IMR-90 (cell line): ENCODE data around the gene CDH1. TPM values are rescaled to one million over a fixed set of nuclear protein-coding genes. Genes with fewer than 3 reads are reported as not detected.
"Not testable (repeated sequence)": the region's sequence is repeated elsewhere in the genome, so short reads cannot be mapped to it uniquely, and the experiment has no call there.

Source experiments
- ATAC-seq: fragments of 200-7000 bp; cut with Tn5 transposase; 2 replicates; pipeline ENCODE4 v1.9.1; 2020; ENCODE audit warnings: low read depth, mild to moderate bottlenecking, moderate library complexity
- BruUV-seq: library from RNA; stranded (reverse); fragments of 400-500 nt; replicated peaks from 2 replicates; lab custom pipeline; 2021; lab: Mats Ljungman, UMichigan
- CTCF ChIA-PET: fragments of 300-600 bp; formaldehyde crosslinking; extraction: SDS; loops from one replicate; lab custom pipeline; 2021; ENCODE audit warnings: antibody characterized with exemption; lab: Yijun Ruan, JAX
- POLR2A ChIA-PET: fragments of 300-600 bp; sonication (Branson Sonifier 250); formaldehyde crosslinking; loops from one replicate; lab custom pipeline; 2022; ENCODE audit warnings: antibody characterized with exemption; ENCODE audit not compliant: unreplicated experiment; lab: Charles Lee
- DNase-seq: peaks from one replicate; pipeline ENCODE4 v3.0.0; 2013
- H2AFZ ChIP-seq: replicated peaks from 2 replicates; pipeline ENCODE3; 2013; ENCODE audit warnings: low read length, mild to moderate bottlenecking; ENCODE audit not compliant: poor library complexity
- H2AK5ac ChIP-seq: 2 replicates; pipeline ENCODE4 v1.6.1; 2013; ENCODE audit warnings: low read depth, low read length, inconsistent platforms
- H2AK9ac ChIP-seq: replicated peaks from 2 replicates; pipeline ENCODE3; 2013; ENCODE audit warnings: mild to moderate bottlenecking, low read depth, low read length, moderate library complexity; ENCODE audit not compliant: poor library complexity
- H2BK120ac ChIP-seq: 2 replicates; pipeline ENCODE4 v1.6.1; 2013; ENCODE audit warnings: low read depth, low read length, inconsistent platforms
- H2BK15ac ChIP-seq: 3 replicates; pipeline ENCODE4 v1.6.1; 2013; ENCODE audit warnings: low read depth, low read length, inconsistent platforms
- H2BK20ac ChIP-seq: 2 replicates; pipeline ENCODE4 v1.6.1; 2013; ENCODE audit warnings: low read depth, mild to moderate bottlenecking, inconsistent platforms, low read length, moderate library complexity
- H2BK5ac ChIP-seq: 2 replicates; pipeline ENCODE4 v1.6.1; 2013; ENCODE audit warnings: mild to moderate bottlenecking, low read depth, low read length, inconsistent platforms; ENCODE audit not compliant: poor library complexity, severe bottlenecking
- H3K14ac ChIP-seq: replicated peaks from 2 replicates; pipeline ENCODE4 v1.6.1; 2013; ENCODE audit warnings: low read depth, low read length, inconsistent platforms
- H3K18ac ChIP-seq: 2 replicates; pipeline ENCODE4 v1.6.1; 2013; ENCODE audit warnings: low read depth, low read length, control low read depth
- H3K23ac ChIP-seq: 2 replicates; pipeline ENCODE4 v1.6.1; 2013; ENCODE audit warnings: low read depth, low read length, inconsistent platforms
- H3K27ac ChIP-seq: 2 replicates; pipeline ENCODE4 v1.5.1; 2013; ENCODE audit warnings: mild to moderate bottlenecking, control low read depth, low read length; ENCODE audit not compliant: insufficient read depth
- H3K27me3 ChIP-seq: 2 replicates; pipeline ENCODE4 v1.6.1; 2013; ENCODE audit warnings: low read length; ENCODE audit not compliant: control insufficient read depth, insufficient read depth
- H3K36me3 ChIP-seq: 2 replicates; pipeline ENCODE4 v1.6.1; 2013; ENCODE audit warnings: low read length, mixed read lengths; ENCODE audit not compliant: control insufficient read depth, insufficient read depth
- H3K4ac ChIP-seq: 2 replicates; pipeline ENCODE4 v1.6.1; 2013; ENCODE audit warnings: low read depth, low read length, inconsistent platforms
- H3K4me1 ChIP-seq: 2 replicates; pipeline ENCODE4 v1.6.1; 2013; ENCODE audit warnings: low read length, mixed read lengths; ENCODE audit not compliant: control insufficient read depth, insufficient read depth
- H3K4me2 ChIP-seq: 2 replicates; pipeline ENCODE4 v1.6.1; 2013; ENCODE audit warnings: low read depth, mild to moderate bottlenecking, control low read depth, low read length, moderate library complexity
- H3K4me3 ChIP-seq: 2 replicates; pipeline ENCODE4 v1.5.1; 2013; ENCODE audit warnings: low read depth, mild to moderate bottlenecking, control low read depth, low read length, moderate library complexity; ENCODE audit not compliant: insufficient read depth
- H3K56ac ChIP-seq: 2 replicates; pipeline ENCODE4 v1.6.1; 2013; ENCODE audit warnings: low read length, inconsistent platforms; ENCODE audit not compliant: insufficient read depth; ENCODE audit errors: extremely low read depth
- H3K79me1 ChIP-seq, 2 experiments: 2 replicates each; pipeline ENCODE4 v1.6.1; 2013; ENCODE audit warnings: low read length in 2 of 2, inconsistent platforms in 1 of 2, low read depth in 1 of 2
- H3K9ac ChIP-seq: 2 replicates; pipeline ENCODE4 v1.6.1; 2013; ENCODE audit warnings: low read depth, low read length, control low read depth
- H3K9me1 ChIP-seq: 2 replicates; pipeline ENCODE4 v1.6.1; 2013; ENCODE audit warnings: low read length, inconsistent platforms; ENCODE audit not compliant: insufficient read depth
- H3K9me3 ChIP-seq: 2 replicates; pipeline ENCODE4 v1.6.1; 2013; ENCODE audit warnings: low read length; ENCODE audit not compliant: control insufficient read depth, insufficient read depth
- H4K20me1 ChIP-seq: 2 replicates; pipeline ENCODE4 v1.6.1; 2013; ENCODE audit warnings: low read length, inconsistent platforms; ENCODE audit not compliant: insufficient read depth
- H4K5ac ChIP-seq: 2 replicates; pipeline ENCODE4 v1.6.1; 2013; ENCODE audit warnings: mild to moderate bottlenecking, low read depth, low read length, control low read depth
- H4K8ac ChIP-seq, 2 experiments: 2 replicates each; pipeline ENCODE4 v1.6.1; 2013; ENCODE audit warnings: low read depth in 2 of 2, low read length in 2 of 2, control low read depth in 1 of 2, inconsistent platforms in 1 of 2
- H4K91ac ChIP-seq: 2 replicates; pipeline ENCODE4 v1.6.1; 2013; ENCODE audit warnings: low read depth, low read length, inconsistent platforms; ENCODE audit not compliant: insufficient read depth
- WGBS, 2 experiments: methylation state at CpG; one replicate each; pipeline versions ENCODE4 v1.1.5 to v1.1.7; 2013; ENCODE audit warnings: missing lambda C conversion rate in 2 of 2; ENCODE audit not compliant: insufficient read length in 1 of 2; ENCODE audit errors: extremely low coverage in 2 of 2; 5-methylcytosine and 5-hydroxymethylcytosine counted together
- dilution Hi-C: fragments of 300-500 bp; cut with HindIII; formaldehyde crosslinking; loops from one replicate; pipeline ENCODE4 v1.14.3; 2018; ENCODE audit warnings: low sequenced_read_pairs; ENCODE audit not compliant: unreplicated experiment
- in situ Hi-C: fragments of 300-500 bp; cut with MboI; formaldehyde crosslinking; loops from 3 replicates; pipeline ENCODE4 v1.14.3; 2019; ENCODE audit warnings: low sequenced_read_pairs, inconsistent platforms, mixed read lengths
- intact Hi-C: fragments of 100-400 bp; cut with micrococcal nuclease; formaldehyde crosslinking; loops from 2 replicates; pipeline ENCODE4 v1.10.0; 2022
- polyA plus RNA-seq, 3 experiments: library from polyadenylated mRNA; depleted of rRNA; stranded (reverse); fragments of >200 nt; gene quantifications; 2 replicates each; pipeline ENCODE4 v1.2.3, GENCODE V29; 2012; ENCODE audit warnings: low replicate concordance in 1 of 3
- total RNA-seq: library from RNA; depleted of rRNA; stranded (reverse); fragments of >200 nt; gene quantifications from 2 replicates; pipeline ENCODE4 v1.2.3, GENCODE V29; 2012

The CDH1 gene
- total and polyA plus RNA-seq, 2 of the 4 experiments (the other 2 are of a cell fraction), result under 0.01 TPM; not detected in 1

DNA sequence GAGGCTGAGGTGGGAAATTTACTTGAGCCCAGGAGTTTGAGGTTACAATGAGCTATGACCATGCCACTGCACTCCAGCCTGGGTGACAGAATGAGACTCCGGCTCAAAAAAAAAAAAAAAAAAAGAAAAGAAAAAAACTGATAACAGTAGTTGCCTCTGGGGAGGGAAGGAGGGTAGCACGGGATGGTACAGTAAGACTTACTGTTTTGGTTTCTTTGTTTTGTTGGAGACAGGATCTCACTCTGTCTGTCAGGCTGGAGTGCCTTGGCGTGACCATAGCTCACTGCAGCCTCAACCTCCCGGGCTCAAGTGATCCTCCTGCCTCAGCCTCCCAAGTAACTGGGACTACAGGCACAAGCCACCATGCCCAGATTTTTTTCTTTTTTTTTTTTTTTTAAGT, 20.6 kb upstream of the CDH1 start:
- H3K9me3 ChIP-seq, H3K56ac ChIP-seq, H2AFZ ChIP-seq, H2AK9ac ChIP-seq, in situ Hi-C loops, H4K8ac ChIP-seq, H2BK15ac ChIP-seq, ATAC-seq, DNase-seq, H3K79me1 ChIP-seq, H3K4me1 ChIP-seq, H3K4me3 ChIP-seq, H4K20me1 ChIP-seq, H3K9me1 ChIP-seq, BruUV-seq, H3K23ac ChIP-seq, H2BK20ac ChIP-seq, H3K27ac ChIP-seq, H3K18ac ChIP-seq, H3K14ac ChIP-seq, H3K36me3 ChIP-seq, intact Hi-C loops, H3K9ac ChIP-seq, H2BK120ac ChIP-seq, dilution Hi-C loops, H2BK5ac ChIP-seq, H4K5ac ChIP-seq, H3K4ac ChIP-seq, POLR2A ChIA-PET, H2AK5ac ChIP-seq, H4K91ac ChIP-seq, H3K4me2 ChIP-seq: not testable (repeated sequence)
- CTCF ChIA-PET, result interaction anchor here (0.6 kb wide), 1 partner anchor 9 kb away, joined by 4 read pairs; no protein-coding TSS in a partner anchor
- no CpG with 5 or more reads among the region's 4 CpGs for WGBS, 2 experiments
- H3K27me3 ChIP-seq, result peaks cover 10% of the 10 kb centered on the region
